Measurements from ENCODE around the gene RBM33.
"Not testable (repeated sequence)": the region's sequence is repeated elsewhere in the genome, so short reads cannot be mapped to it uniquely, and the experiment has no call there.

Gene RBM33

DNA sequence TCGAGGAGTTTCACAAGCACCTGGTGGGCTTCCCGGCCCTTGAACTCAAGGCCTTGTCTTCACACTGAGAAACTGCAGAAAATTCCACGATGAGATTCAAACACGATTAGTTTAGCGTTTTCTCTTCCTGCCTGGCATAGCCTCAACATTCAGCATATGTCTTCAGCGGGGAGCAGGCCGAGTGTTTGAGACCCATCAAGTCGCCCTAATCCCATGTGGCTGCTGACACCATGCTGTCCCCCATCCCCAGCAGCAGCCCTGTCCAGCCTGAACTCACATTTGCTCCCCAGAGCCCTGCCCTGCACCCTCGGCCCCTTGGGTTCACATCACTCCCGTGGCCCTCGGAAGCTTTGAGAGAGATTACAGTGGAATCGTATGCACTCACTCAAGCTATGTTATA is 35.3 kb upstream of the RBM33 start:
- Histone ChIP-seq H3K27me3 (ENCODE audit: insufficient read depth, low read length) (peaks cover 5% of the 10 kb centered on the region; the same call in 1 of the 2 replicates), H3K79me2 (ENCODE audit: control insufficient read depth, insufficient read depth, low read length, unreplicated experiment) (no peaks in the 10 kb centered on the region), H3K4me3 (ENCODE audit: low read depth, low read length) (no peak overlapping the region), H3K36me3 (ENCODE audit: insufficient read depth, low read length) (no peaks in the 10 kb centered on the region), H3K27ac (ENCODE audit: low read depth, low read length) (no peak overlapping the region), H2AFZ (ENCODE audit: low read length, unreplicated experiment) (no peak overlapping the region), H3K4me1 (ENCODE audit: control insufficient read depth, insufficient read depth, low read length, unreplicated experiment) (no peaks in the 10 kb centered on the region)

DNA sequence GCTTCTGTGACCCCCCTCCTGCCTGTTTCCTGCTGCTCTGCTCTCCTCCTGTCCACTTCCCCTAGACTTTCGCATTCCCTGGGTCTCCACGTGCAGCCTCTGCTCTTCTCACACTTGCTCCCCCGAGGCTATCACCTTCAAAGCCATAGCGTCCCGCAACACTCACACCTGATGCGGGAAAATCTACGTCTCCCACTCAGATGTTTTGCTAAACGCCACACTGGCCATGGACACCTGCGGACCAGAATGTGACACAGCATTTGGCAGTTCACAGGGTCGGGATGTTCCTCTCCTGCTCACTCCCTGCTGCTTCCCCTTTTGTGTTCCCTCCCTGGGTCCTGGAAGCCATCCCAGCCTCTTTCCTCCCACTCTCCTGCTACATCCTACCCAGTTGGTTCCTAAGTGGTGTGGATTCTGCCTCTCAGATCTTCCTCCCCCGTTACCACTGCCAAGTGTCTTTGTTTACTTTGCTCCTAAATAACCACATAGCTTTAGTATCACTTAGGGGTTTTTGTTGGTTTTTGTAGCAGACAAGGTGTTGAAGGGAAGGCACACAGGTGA is 33.7 kb upstream of the RBM33 start:
- H3K4me3 ChIP-seq (ENCODE audit: low read depth, low read length), result no peak overlapping the region
- H3K27ac ChIP-seq (ENCODE audit: low read depth, low read length), result no peak overlapping the region
- H3K27me3 ChIP-seq (ENCODE audit: insufficient read depth, low read length), result peaks cover 3% of the 10 kb centered on the region; the same call in 1 of the 2 replicates
- no peak overlapping the region for H2AFZ ChIP-seq (ENCODE audit: low read length, unreplicated experiment)
- H3K4me1 ChIP-seq (ENCODE audit: control insufficient read depth, insufficient read depth, low read length, unreplicated experiment), result no peaks in the 10 kb centered on the region
- H3K79me2 ChIP-seq (ENCODE audit: control insufficient read depth, insufficient read depth, low read length, unreplicated experiment), result no peaks in the 10 kb centered on the region
- H3K36me3 ChIP-seq (ENCODE audit: insufficient read depth, low read length), result no peaks in the 10 kb centered on the region

DNA sequence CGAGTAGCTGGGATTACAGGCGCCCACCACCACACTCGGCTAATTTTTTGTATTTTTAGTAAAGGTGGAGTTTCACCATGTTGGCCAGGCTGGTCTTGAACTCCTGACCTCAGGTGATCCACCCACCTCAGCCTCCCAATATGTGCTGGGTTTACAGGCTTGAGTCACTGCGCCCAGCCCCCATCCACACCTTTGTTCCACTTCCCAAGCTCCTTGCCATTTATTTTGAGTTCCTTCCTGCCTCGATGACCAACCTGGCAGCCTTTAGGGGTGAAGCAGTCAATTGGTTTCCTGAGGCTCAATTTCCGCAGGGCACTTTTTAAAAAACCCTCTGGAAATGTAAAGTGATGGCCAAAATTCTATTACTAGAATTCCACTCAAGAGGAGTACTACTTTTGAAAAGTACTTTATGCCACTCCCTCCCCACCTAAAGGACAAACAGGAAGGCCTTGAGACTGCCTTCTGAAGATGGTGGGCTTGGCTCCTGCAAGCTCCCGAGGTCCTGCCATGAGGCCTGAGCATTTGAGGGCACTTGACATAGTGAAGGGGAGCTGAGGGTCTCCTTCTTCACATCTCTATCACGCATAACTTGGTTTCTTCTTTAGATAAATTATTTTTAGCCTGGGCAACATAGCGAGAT is 32.5 kb upstream of the RBM33 start:
- Histone ChIP-seq H3K4me3 (ENCODE audit: low read depth, low read length) (no peak overlapping the region), H2AFZ (ENCODE audit: low read length, unreplicated experiment) (no peak overlapping the region), H3K4me1 (ENCODE audit: control insufficient read depth, insufficient read depth, low read length, unreplicated experiment) (no peaks in the 10 kb centered on the region), H3K36me3 (ENCODE audit: insufficient read depth, low read length) (no peaks in the 10 kb centered on the region), H3K27ac (ENCODE audit: low read depth, low read length) (no peak overlapping the region), H3K79me2 (ENCODE audit: control insufficient read depth, insufficient read depth, low read length, unreplicated experiment) (no peaks in the 10 kb centered on the region), H3K27me3 (ENCODE audit: insufficient read depth, low read length) (peaks cover 3% of the 10 kb centered on the region; the same call in 1 of the 2 replicates)

DNA sequence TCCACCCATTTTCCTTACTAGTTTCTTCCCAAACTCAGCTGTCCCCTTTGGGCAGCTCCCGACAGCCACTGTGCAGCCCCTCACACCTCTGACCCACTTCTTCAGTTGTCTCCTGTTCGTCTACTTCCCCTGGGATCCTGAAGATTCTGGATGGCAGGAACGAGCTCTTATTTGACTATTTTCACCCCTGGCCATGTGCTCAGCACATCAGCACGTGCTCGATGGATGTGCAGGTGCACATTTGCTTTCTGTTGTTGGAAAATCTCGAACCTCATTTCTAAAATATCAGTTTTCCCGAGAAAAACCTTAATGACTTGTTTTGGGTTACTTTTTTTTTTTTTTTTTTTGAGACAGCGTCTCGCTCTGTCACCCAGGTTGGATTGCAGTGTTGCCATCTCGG is 31.8 kb upstream of the RBM33 start:
- no peak overlapping the region for H3K4me3 ChIP-seq (ENCODE audit: low read depth, low read length)
- no peaks in the 10 kb centered on the region for H3K4me1 ChIP-seq (ENCODE audit: control insufficient read depth, insufficient read depth, low read length, unreplicated experiment)
- no peaks in the 10 kb centered on the region for H3K36me3 ChIP-seq (ENCODE audit: insufficient read depth, low read length)
- H2AFZ ChIP-seq (ENCODE audit: low read length, unreplicated experiment), result no peak overlapping the region
- H3K79me2 ChIP-seq (ENCODE audit: control insufficient read depth, insufficient read depth, low read length, unreplicated experiment), result no peaks in the 10 kb centered on the region
- peaks cover 3% of the 10 kb centered on the region; the same call in 1 of the 2 replicates for H3K27me3 ChIP-seq (ENCODE audit: insufficient read depth, low read length)
- no peak overlapping the region for H3K27ac ChIP-seq (ENCODE audit: low read depth, low read length)

DNA sequence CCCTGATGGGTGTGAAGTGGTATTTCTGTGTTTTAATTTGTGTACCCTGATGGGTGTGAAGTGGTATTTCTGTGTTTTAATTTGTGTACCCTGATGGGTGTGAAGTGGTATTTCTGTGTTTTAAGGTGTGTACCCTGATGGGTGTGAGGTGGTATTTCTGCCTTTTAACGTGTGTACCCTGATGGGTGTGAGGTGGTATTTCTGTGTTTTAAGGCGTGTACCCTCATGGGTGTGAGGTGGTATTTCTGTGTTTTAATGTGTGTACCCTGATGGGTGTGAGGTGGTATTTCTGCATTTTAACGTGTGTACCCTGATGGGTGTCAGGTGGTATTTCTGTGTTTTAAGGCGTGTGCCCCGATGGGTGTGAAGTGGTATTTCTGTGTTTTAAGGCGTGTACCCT is 29.4 kb upstream of the RBM33 start:
- H2AFZ ChIP-seq (ENCODE audit: low read length, unreplicated experiment); H3K27ac ChIP-seq (ENCODE audit: low read depth, low read length); H3K4me3 ChIP-seq (ENCODE audit: low read depth, low read length); H3K36me3 ChIP-seq (ENCODE audit: insufficient read depth, low read length); H3K4me1 ChIP-seq (ENCODE audit: control insufficient read depth, insufficient read depth, low read length, unreplicated experiment); H3K79me2 ChIP-seq (ENCODE audit: control insufficient read depth, insufficient read depth, low read length, unreplicated experiment): not testable (repeated sequence)
- peaks cover 17% of the 10 kb centered on the region for H3K27me3 ChIP-seq (ENCODE audit: insufficient read depth, low read length)

DNA sequence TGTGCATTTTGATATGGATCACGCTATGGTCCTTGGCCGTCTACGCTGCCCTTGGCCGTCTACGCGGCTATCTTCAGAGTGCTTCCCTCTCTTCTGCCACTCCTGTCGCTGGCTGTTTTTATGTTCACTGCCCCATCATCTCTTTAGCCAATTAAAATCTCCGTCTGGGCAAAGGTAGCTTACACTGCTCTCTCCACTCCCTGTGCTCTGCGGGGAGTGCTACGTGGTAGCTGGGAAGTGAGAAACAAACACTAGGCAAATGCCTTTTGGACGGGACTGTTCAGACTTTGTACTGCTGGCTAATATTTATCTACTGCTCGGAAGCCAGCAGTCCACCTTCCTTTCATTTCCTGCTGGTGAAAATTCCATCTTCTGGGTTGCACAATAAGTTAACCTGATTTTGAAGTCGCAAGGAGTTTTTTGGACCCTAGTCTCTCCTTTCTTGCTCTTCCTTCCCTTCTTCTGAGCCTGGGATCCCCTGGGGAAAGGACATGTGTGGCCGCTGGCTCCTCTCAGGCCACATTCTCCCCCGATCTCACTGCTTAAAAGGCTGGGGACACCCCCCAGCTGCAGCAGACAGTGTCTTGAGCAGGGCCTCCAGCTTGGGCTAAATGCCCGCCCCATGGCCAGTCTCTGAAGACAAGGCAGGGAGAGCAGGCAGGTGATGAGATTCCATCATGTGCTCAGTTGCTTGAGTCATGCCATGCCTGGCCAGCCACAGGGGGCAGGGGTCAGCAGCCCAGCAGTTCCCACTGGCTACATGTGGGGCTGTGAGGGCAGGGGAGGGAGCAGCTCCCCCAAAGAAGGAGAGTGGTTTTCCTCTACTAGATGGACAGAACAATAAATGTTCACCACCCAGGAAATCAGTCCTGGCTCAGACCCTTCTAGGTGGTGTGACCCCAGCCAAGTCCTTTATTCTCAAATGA is 25.5 kb upstream of the RBM33 start:
- Histone ChIP-seq H3K79me2 (ENCODE audit: control insufficient read depth, insufficient read depth, low read length, unreplicated experiment) (no peaks in the 10 kb centered on the region), H3K36me3 (ENCODE audit: insufficient read depth, low read length) (no peaks in the 10 kb centered on the region), H3K27ac (ENCODE audit: low read depth, low read length) (no peak overlapping the region), H2AFZ (ENCODE audit: low read length, unreplicated experiment) (no peak overlapping the region), H3K27me3 (ENCODE audit: insufficient read depth, low read length) (peaks cover 36% of the 10 kb centered on the region), H3K4me1 (ENCODE audit: control insufficient read depth, insufficient read depth, low read length, unreplicated experiment) (no peaks in the 10 kb centered on the region), H3K4me3 (ENCODE audit: low read depth, low read length) (no peak overlapping the region)

DNA sequence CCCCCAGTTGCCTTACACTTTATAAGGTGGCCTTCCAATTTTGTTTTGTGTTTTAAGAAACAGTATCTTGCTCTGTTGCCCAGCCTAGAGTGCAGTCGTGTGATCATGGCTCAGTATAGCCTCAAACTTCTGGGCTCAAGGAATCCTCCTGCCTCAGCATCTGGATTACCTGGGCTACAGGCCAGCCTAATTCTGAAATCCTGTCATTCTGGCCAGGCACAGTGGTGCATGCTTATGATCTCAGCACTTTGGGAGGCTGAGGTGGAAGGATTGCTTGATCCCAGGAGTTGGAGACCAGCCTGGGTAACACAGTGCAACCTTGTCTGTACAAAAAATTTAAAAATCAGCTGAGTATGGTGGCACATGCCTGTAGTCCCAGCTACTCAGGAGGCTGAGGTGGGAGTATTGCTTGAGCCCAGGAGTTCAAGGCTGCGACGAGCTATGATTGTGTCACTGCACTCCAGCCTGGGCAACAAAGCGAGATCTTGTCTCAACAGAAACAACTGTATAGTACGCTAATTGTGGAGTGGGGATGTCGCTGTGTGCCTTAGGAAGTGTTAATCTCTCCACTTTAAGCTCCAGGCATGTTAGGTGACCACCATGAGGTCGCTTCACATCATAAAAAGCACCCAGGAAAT is 24.7 kb upstream of the RBM33 start:
- H3K4me1 ChIP-seq (ENCODE audit: control insufficient read depth, insufficient read depth, low read length, unreplicated experiment), result no peaks in the 10 kb centered on the region
- no peaks in the 10 kb centered on the region for H3K36me3 ChIP-seq (ENCODE audit: insufficient read depth, low read length)
- H3K27me3 ChIP-seq (ENCODE audit: insufficient read depth, low read length), result peaks cover 42% of the 10 kb centered on the region
- H3K4me3 ChIP-seq (ENCODE audit: low read depth, low read length), result no peak overlapping the region
- H2AFZ ChIP-seq (ENCODE audit: low read length, unreplicated experiment), result no peak overlapping the region
- H3K79me2 ChIP-seq (ENCODE audit: control insufficient read depth, insufficient read depth, low read length, unreplicated experiment), result no peaks in the 10 kb centered on the region
- no peak overlapping the region for H3K27ac ChIP-seq (ENCODE audit: low read depth, low read length)

DNA sequence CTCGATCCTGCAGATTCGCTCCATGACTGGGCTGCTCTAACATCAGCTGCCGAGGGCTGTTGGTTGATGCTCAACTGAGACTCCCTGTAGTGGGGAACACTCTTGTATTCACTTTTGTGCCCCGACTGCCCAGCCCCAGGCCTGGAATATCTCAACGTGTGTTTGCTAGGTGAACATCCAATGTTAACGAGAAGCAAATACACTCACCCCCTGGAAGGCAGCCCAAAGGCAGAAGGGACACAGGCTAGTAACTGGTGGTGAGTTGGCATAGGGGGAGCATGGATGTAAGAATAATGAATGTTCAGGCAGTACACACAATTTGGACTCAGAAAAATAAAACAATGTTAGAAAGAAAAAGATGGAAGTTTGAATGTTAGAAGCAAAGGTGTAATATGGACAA is 24.0 kb upstream of the RBM33 start:
- H3K4me1 ChIP-seq (ENCODE audit: control insufficient read depth, insufficient read depth, low read length, unreplicated experiment), result no peaks in the 10 kb centered on the region
- no peaks in the 10 kb centered on the region for H3K79me2 ChIP-seq (ENCODE audit: control insufficient read depth, insufficient read depth, low read length, unreplicated experiment)
- H3K4me3 ChIP-seq (ENCODE audit: low read depth, low read length), result no peak overlapping the region
- H3K27ac ChIP-seq (ENCODE audit: low read depth, low read length), result no peak overlapping the region
- no peak overlapping the region for H2AFZ ChIP-seq (ENCODE audit: low read length, unreplicated experiment)
- no peaks in the 10 kb centered on the region for H3K36me3 ChIP-seq (ENCODE audit: insufficient read depth, low read length)
- peaks cover 46% of the 10 kb centered on the region for H3K27me3 ChIP-seq (ENCODE audit: insufficient read depth, low read length)

DNA sequence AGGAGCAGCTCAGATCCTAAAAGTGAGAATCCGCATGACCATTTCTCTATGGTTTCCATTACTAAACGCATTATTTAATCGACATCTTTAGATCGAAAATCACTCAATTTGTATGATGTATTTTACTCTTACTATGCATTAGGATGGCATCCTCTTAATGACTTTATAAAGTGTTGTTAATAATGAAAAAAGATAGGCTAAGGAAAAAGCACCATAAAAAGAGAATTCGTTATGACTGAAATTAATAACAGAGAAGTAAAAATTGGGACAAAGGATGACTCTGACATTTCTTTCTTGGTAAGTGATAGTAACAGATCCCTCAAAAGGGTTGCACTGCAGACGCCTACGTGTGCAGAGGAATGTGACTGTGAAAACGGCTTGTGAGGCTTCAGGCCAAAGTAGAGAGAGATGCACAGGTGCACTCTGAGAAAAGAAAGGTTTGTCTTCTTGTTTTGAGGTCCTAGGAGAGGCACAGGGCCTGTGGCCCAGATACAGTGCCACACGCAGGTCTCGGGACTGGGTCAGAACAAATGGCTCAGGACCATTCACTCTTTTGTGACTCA is 23.0 kb upstream of the RBM33 start:
- Histone ChIP-seq H3K4me1 (ENCODE audit: control insufficient read depth, insufficient read depth, low read length, unreplicated experiment) (no peaks in the 10 kb centered on the region), H3K27ac (ENCODE audit: low read depth, low read length) (no peak overlapping the region), H3K36me3 (ENCODE audit: insufficient read depth, low read length) (no peaks in the 10 kb centered on the region), H3K4me3 (ENCODE audit: low read depth, low read length) (no peak overlapping the region), H3K79me2 (ENCODE audit: control insufficient read depth, insufficient read depth, low read length, unreplicated experiment) (no peaks in the 10 kb centered on the region), H3K27me3 (ENCODE audit: insufficient read depth, low read length) (peaks cover 48% of the 10 kb centered on the region), H2AFZ (ENCODE audit: low read length, unreplicated experiment) (no peak overlapping the region)

DNA sequence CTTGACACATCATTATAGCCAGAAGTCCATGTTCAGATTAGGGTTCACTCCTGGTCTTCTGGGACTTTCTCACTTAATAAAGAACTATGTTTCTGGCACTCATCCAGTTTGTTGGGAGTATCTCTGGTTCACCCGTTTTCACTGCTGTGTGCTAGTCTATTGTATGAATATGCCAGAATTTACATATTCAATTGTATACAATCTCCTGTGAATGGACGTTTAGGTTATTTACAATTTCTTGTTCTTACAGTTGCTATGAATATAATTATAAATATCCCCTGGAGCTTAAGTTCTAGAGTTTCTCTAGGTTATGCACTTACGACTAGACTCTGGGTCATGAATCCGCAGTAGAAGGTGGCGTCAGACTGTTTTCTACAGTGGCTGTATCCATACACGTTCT is 20.0 kb upstream of the RBM33 start:
- Histone ChIP-seq H3K4me3 (ENCODE audit: low read depth, low read length) (no peak overlapping the region), H3K27me3 (ENCODE audit: insufficient read depth, low read length) (peaks cover 35% of the 10 kb centered on the region), H3K27ac (ENCODE audit: low read depth, low read length) (no peak overlapping the region)

More for the DNA sequence above, 20.0 kb upstream of the RBM33 start:
- H3K79me2 ChIP-seq (ENCODE audit: control insufficient read depth, insufficient read depth, low read length, unreplicated experiment), result no peaks in the 10 kb centered on the region
- H2AFZ ChIP-seq (ENCODE audit: low read length, unreplicated experiment), result no peak overlapping the region
- no peaks in the 10 kb centered on the region for H3K36me3 ChIP-seq (ENCODE audit: insufficient read depth, low read length)
- no peaks in the 10 kb centered on the region for H3K4me1 ChIP-seq (ENCODE audit: control insufficient read depth, insufficient read depth, low read length, unreplicated experiment)

Measured in ACC112 (cell line).